HG03457 (cell line): ENCODE results near the gene LITAF.

Experiments used
- ATAC-seq: cut with Tn5 transposase; IDR thresholded peaks from one replicate; pipeline ENCODE4 v1.9.1; 2021; ENCODE audit warnings: moderate number of reproducible peaks; ENCODE audit not compliant: unreplicated experiment

Gene LITAF

GRCh38 chr16:11586856-11587642 lies at the start of gene LITAF:
LITAF (minus strand) TSS chr16:11586919; CDS start chr16:11556730, 30,189 bp downstream.
- no peak for ATAC-seq

GRCh38 chr16:11636172-11636721 lies 49.5 kb upstream of the LITAF start:
- ATAC-seq: no peak

- no peak for ATAC-seq
Measured at GRCh38 chr16:11635679-11636171, 49.0 kb upstream of the LITAF start.

GRCh38 chr16:11635113-11635652 lies 48.5 kb upstream of the LITAF start:
- ATAC-seq: no peak

- ATAC-seq: no peak
Measured at GRCh38 chr16:11634312-11634711, 47.6 kb upstream of the LITAF start.

- no peak for ATAC-seq
Measured at GRCh38 chr16:11633113-11633512, 46.4 kb upstream of the LITAF start.

- no peak for ATAC-seq
Measured at GRCh38 chr16:11632455-11632939, 45.8 kb upstream of the LITAF start.

GRCh38 chr16:11631214-11631613 lies 44.5 kb upstream of the LITAF start:
- no peak for ATAC-seq

- ATAC-seq: no peak
Measured at GRCh38 chr16:11630768-11631056, 44.0 kb upstream of the LITAF start.

GRCh38 chr16:11630046-11630767 lies 43.5 kb upstream of the LITAF start:
- no peak for ATAC-seq

GRCh38 chr16:11629071-11630030 lies 42.6 kb upstream of the LITAF start:
- no peak for ATAC-seq

GRCh38 chr16:11627822-11628457 lies 41.2 kb upstream of the LITAF start:
- ATAC-seq: no peak

- ATAC-seq: no peak
Measured at GRCh38 chr16:11627292-11627663, 40.6 kb upstream of the LITAF start.

- ATAC-seq: no peak
Measured at GRCh38 chr16:11626657-11627291, 40.1 kb upstream of the LITAF start.

GRCh38 chr16:11625769-11626168 lies 39.0 kb upstream of the LITAF start:
- no peak for ATAC-seq

- ATAC-seq: no peak
Measured at GRCh38 chr16:11624636-11625607, 38.2 kb upstream of the LITAF start.

- no peak for ATAC-seq
Measured at GRCh38 chr16:11624205-11624604, 37.5 kb upstream of the LITAF start.

GRCh38 chr16:11621920-11622651 lies 35.4 kb upstream of the LITAF start:
- ATAC-seq: no peak
